PC-9 (cell line): ENCODE results near the gene PRIM2. TPM values are rescaled to one million over a fixed set of nuclear protein-coding genes. Genes with fewer than 3 reads are reported as not detected.
"Not testable (repeated sequence)": the region's sequence is repeated elsewhere in the genome, so short reads cannot be mapped to it uniquely, and the experiment has no call there.

Source experiments
- BruUV-seq: library from RNA; stranded (reverse); fragments of 400-500 nt; replicated peaks from 2 replicates; lab custom pipeline; 2021; lab: Mats Ljungman, UMichigan
- CTCF ChIA-PET: fragments of 300-600 bp; sonication (Branson Sonifier 250); formaldehyde crosslinking; loops from one replicate; lab custom pipeline; 2022; ENCODE audit warnings: antibody characterized with exemption; lab: Charles Lee
- POLR2A ChIA-PET: fragments of 300-600 bp; sonication (Branson Sonifier 250); formaldehyde crosslinking; loops from one replicate; lab custom pipeline; 2022; ENCODE audit warnings: antibody characterized with exemption; ENCODE audit not compliant: unreplicated experiment; lab: Charles Lee
- DNase-seq, 2 experiments: peaks; one replicate each; pipeline versions ENCODE4 v3.0.0 to v3.0.0-alpha.2; 2015 to 2022; ENCODE audit warnings: mixed read lengths in 1 of 2
- H2AFZ ChIP-seq: fragments of 200-600 bp; sonication (generic); 2 replicates; pipeline ENCODE4 v1.8.1; 2017; ENCODE audit warnings: antibody characterized with exemption
- H3F3A ChIP-seq: fragments of 200-600 bp; sonication (generic); 2 replicates; pipeline ENCODE4 v1.8.1; 2017; ENCODE audit warnings: antibody characterized with exemption, mild to moderate bottlenecking, low read depth; ENCODE audit not compliant: insufficient read depth
- H3K27ac ChIP-seq: fragments of 200-600 bp; sonication (generic); 2 replicates; pipeline ENCODE4 v1.6.1; 2016; ENCODE audit warnings: mixed run types
- H3K27me3 ChIP-seq: fragments of 200-600 bp; sonication (generic); 2 replicates; pipeline ENCODE4 v1.6.1; 2016; ENCODE audit warnings: low read depth, mixed run types; ENCODE audit not compliant: insufficient read depth
- H3K36me3 ChIP-seq: fragments of 200-600 bp; sonication (generic); 2 replicates; pipeline ENCODE4 v1.6.1; 2016; ENCODE audit warnings: low read depth, mixed run types
- H3K4me1 ChIP-seq: fragments of 200-600 bp; sonication (generic); replicated peaks from 2 replicates; pipeline ENCODE4 v1.6.1; 2016; ENCODE audit warnings: mixed run types; ENCODE audit not compliant: insufficient read depth
- H3K4me2 ChIP-seq: fragments of 200-600 bp; sonication (generic); 2 replicates; pipeline ENCODE4 v1.6.1; 2017; ENCODE audit warnings: mixed run types
- H3K4me3 ChIP-seq: fragments of 200-600 bp; sonication (generic); 2 replicates; pipeline ENCODE4 v1.6.1; 2016; ENCODE audit warnings: mixed run types
- H3K79me2 ChIP-seq: fragments of 200-600 bp; sonication (generic); 2 replicates; pipeline ENCODE4 v1.6.1; 2017; ENCODE audit warnings: low read depth, mixed run types
- H3K9me2 ChIP-seq: fragments of 200-600 bp; sonication (generic); 2 replicates; pipeline ENCODE4 v1.8.1; 2017; ENCODE audit warnings: mild to moderate bottlenecking; ENCODE audit not compliant: insufficient read depth
- H3K9me3 ChIP-seq: fragments of 200-600 bp; sonication (generic); 2 replicates; pipeline ENCODE4 v1.8.1; 2016; ENCODE audit warnings: low read depth; ENCODE audit not compliant: insufficient read depth
- H4K20me1 ChIP-seq: fragments of 200-600 bp; sonication (generic); 2 replicates; pipeline ENCODE4 v1.8.1; 2017; ENCODE audit not compliant: insufficient read depth
- CTCF ChIP-seq: fragments of 200-600 bp; sonication (generic); conservative IDR thresholded peaks from 2 replicates; pipeline ENCODE4 v1.6.1; 2017; ENCODE audit warnings: mixed run types, antibody characterized with exemption, mild to moderate bottlenecking, moderate library complexity
- EZH2 ChIP-seq: fragments of 200-600 bp; sonication (generic); IDR thresholded peaks from 2 replicates; pipeline ENCODE4 v1.8.0; 2017; ENCODE audit warnings: antibody characterized with exemption, low read depth
- intact Hi-C: fragments of 100-400 bp; cut with micrococcal nuclease; formaldehyde crosslinking; loops from one replicate; pipeline ENCODE4 v1.10.0; 2022; ENCODE audit not compliant: unreplicated experiment
- total RNA-seq: library from RNA; stranded (reverse); gene quantifications from 2 replicates; pipeline ENCODE4 v1.2.3, GENCODE V29; 2021

The PRIM2 gene
- total RNA-seq, 1 experiment from 2014 or later: 33.3 TPM

- H3K9me2 ChIP-seq: no peaks in the 10 kb centered on the region; the same call in 1 of the 2 replicates
- intact Hi-C loops: no loop called here
- TF ChIP-seq CTCF (no peak), EZH2 (no peak)
- H3K4me1 ChIP-seq: 0 out of 2 replicates have a peak, but pooled peaks cover 4% of the 10 kb centered on the region
- no peak overlapping the region for H3K27ac ChIP-seq
- DNase-seq: no peak
- H2AFZ ChIP-seq: no peak overlapping the region
- no peaks in the 10 kb centered on the region for H3K36me3 ChIP-seq
- H3K4me2 ChIP-seq: no peak overlapping the region
- BruUV-seq: no TSS peak
- no peak overlapping the region for H3K4me3 ChIP-seq
- H3F3A ChIP-seq: no peaks in the 10 kb centered on the region
- H3K27me3 ChIP-seq: no peaks in the 10 kb centered on the region
- POLR2A ChIA-PET: no interaction called here
- H3K79me2 ChIP-seq: no peaks in the 10 kb centered on the region
- CTCF ChIA-PET: no interaction called here
- H4K20me1 ChIP-seq: no peaks in the 10 kb centered on the region
- no peaks in the 10 kb centered on the region for H3K9me3 ChIP-seq
Observed at GRCh38 chr6:57435475-57436160, 118.2 kb downstream of the PRIM2 start.

- BruUV-seq, H3K9me3 ChIP-seq, DNase-seq, H3K4me1 ChIP-seq, H3K27me3 ChIP-seq, H3F3A ChIP-seq, H3K4me2 ChIP-seq, POLR2A ChIA-PET, H2AFZ ChIP-seq, H3K27ac ChIP-seq, H4K20me1 ChIP-seq, intact Hi-C loops, H3K9me2 ChIP-seq, H3K4me3 ChIP-seq, H3K79me2 ChIP-seq, H3K36me3 ChIP-seq, CTCF ChIA-PET: not testable (repeated sequence)
Observed at GRCh38 chr6:57440735-57441134, 123.3 kb downstream of the PRIM2 start.

GRCh38 chr6:57442133-57442532 is 124.7 kb downstream of the PRIM2 start:
- H3K27ac ChIP-seq, H3K4me3 ChIP-seq, H4K20me1 ChIP-seq, intact Hi-C loops, H2AFZ ChIP-seq, H3K4me2 ChIP-seq, H3K9me3 ChIP-seq, H3K27me3 ChIP-seq, H3K4me1 ChIP-seq, DNase-seq, H3K79me2 ChIP-seq, POLR2A ChIA-PET, H3K9me2 ChIP-seq, H3K36me3 ChIP-seq, BruUV-seq, H3F3A ChIP-seq, CTCF ChIA-PET: not testable (repeated sequence)

GRCh38 chr6:57443181-57443580 is 125.8 kb downstream of the PRIM2 start:
- CTCF ChIA-PET, H3F3A ChIP-seq, H3K4me3 ChIP-seq, H3K9me3 ChIP-seq, H3K36me3 ChIP-seq, H2AFZ ChIP-seq, H3K9me2 ChIP-seq, H4K20me1 ChIP-seq, intact Hi-C loops, POLR2A ChIA-PET, H3K4me1 ChIP-seq, H3K27ac ChIP-seq, H3K4me2 ChIP-seq, DNase-seq, H3K27me3 ChIP-seq, H3K79me2 ChIP-seq, BruUV-seq: not testable (repeated sequence)

- H3K9me3 ChIP-seq, H3K9me2 ChIP-seq, H3K27me3 ChIP-seq, H3K4me3 ChIP-seq, DNase-seq, H3K36me3 ChIP-seq, H2AFZ ChIP-seq, BruUV-seq, CTCF ChIA-PET, H3K4me1 ChIP-seq, H4K20me1 ChIP-seq, H3K79me2 ChIP-seq, H3K4me2 ChIP-seq, POLR2A ChIA-PET, H3K27ac ChIP-seq, H3F3A ChIP-seq, intact Hi-C loops: not testable (repeated sequence)
Observed at GRCh38 chr6:57444787-57445186, 127.4 kb downstream of the PRIM2 start.

DNA sequence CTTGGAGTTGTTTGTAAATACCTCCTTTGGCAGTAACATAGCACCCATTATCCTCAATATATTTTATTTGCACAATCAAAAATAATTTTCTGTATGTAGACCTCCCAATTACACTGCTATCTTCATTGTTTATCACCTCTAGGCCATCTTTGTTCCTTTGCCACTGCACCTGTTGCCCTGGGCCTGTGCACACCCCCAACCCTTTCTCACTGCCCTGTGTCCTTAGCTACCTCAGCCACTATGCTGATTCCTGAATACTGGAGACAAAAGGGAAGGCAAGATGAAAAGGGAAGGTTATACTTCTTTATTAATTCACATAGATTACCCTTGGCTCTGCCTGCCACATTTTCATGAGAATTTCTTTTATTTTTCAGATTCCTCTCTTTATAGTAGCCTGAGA is 127.9 kb downstream of the PRIM2 start:
- POLR2A ChIA-PET: not testable (repeated sequence)

More for the DNA sequence above, 127.9 kb downstream of the PRIM2 start:
- H3K4me3 ChIP-seq, BruUV-seq, H3K27ac ChIP-seq, intact Hi-C loops, H4K20me1 ChIP-seq, DNase-seq, H3K36me3 ChIP-seq, H3K4me1 ChIP-seq, H3F3A ChIP-seq, CTCF ChIA-PET, H2AFZ ChIP-seq, H3K79me2 ChIP-seq, H3K4me2 ChIP-seq, H3K9me2 ChIP-seq, H3K27me3 ChIP-seq, H3K9me3 ChIP-seq: not testable (repeated sequence)
